HepG2 (cell line): ENCODE results near the gene ZNF189. TPM values are rescaled to one million over a fixed set of nuclear protein-coding genes. Genes with fewer than 3 reads are reported as not detected.

Experiments used
- AGO1 ChIP-seq: fragments of 200-400 bp; formaldehyde crosslinking; IDR thresholded peaks from 2 replicates; pipeline ENCODE4 v1.6.1; 2017; ENCODE audit warnings: mild to moderate bottlenecking, low read depth, low read length, moderate library complexity; ENCODE audit not compliant: poor library complexity, severe bottlenecking
- AGO2 ChIP-seq: fragments of 200-400 bp; formaldehyde crosslinking; optimal IDR thresholded peaks from 2 replicates; pipeline ENCODE3; 2017; ENCODE audit warnings: mild to moderate bottlenecking, low read depth, low read length, moderate library complexity
- CHCHD3 ChIP-seq: sonication (generic); formaldehyde crosslinking; IDR thresholded peaks from 2 replicates; pipeline ENCODE4 v1.8.0; 2022; ENCODE audit warnings: mild to moderate bottlenecking, missing genetic modification reagents, moderate library complexity
- ELF1 ChIP-seq: sonication (generic); formaldehyde crosslinking; IDR thresholded peaks from 2 replicates; pipeline ENCODE4 v1.4.0; 2020; ENCODE audit warnings: missing genetic modification reagents
- HDAC6 ChIP-seq: fragments of 200-600 bp; sonication (generic); IDR thresholded peaks from 2 replicates; pipeline ENCODE4 v1.7.0; 2017; ENCODE audit warnings: mild to moderate bottlenecking, antibody characterized with exemption, low read length, low read depth
- KDM2A ChIP-seq: sonication (generic); formaldehyde crosslinking; IDR thresholded peaks from 2 replicates; pipeline ENCODE4 v1.4.0; 2020; ENCODE audit warnings: low read depth, missing genetic modification reagents, borderline replicate concordance
- MAFG ChIP-seq: sonication (generic); formaldehyde crosslinking; IDR thresholded peaks from 2 replicates; pipeline ENCODE4 v1.5.1; 2020; ENCODE audit warnings: mild to moderate bottlenecking, missing genetic modification reagents
- NFRKB ChIP-seq: fragments of 450-650 bp; IDR thresholded peaks from 2 replicates; pipeline ENCODE4 v1.6.1; 2017
- NFYC ChIP-seq: IDR thresholded peaks from 2 replicates; pipeline ENCODE4 v1.6.1; 2016; ENCODE audit warnings: missing genetic modification reagents, missing compliant biosample characterization
- POLR2AphosphoS5 ChIP-seq: IDR thresholded peaks from 2 replicates; pipeline ENCODE4 v1.6.1; 2012; ENCODE audit warnings: low read depth, low read length
- POLR2G ChIP-seq: fragments of 200-400 bp; formaldehyde crosslinking; IDR thresholded peaks from 2 replicates; pipeline ENCODE4 v1.6.1; 2018; ENCODE audit warnings: mild to moderate bottlenecking, low read depth, low read length, moderate library complexity
- RBFOX2 ChIP-seq: fragments of 200-400 bp; formaldehyde crosslinking; IDR thresholded peaks from 2 replicates; pipeline ENCODE4 v1.6.1; 2017; ENCODE audit warnings: low read depth, mild to moderate bottlenecking, low read length
- SMAD1 ChIP-seq: sonication (generic); formaldehyde crosslinking; IDR thresholded peaks from 2 replicates; pipeline ENCODE4 v1.4.0; 2020; ENCODE audit warnings: missing genetic modification reagents, low read depth, mild to moderate bottlenecking, borderline replicate concordance
- SOX5 ChIP-seq: IDR thresholded peaks from 2 replicates; pipeline ENCODE4 v1.6.1; 2016; ENCODE audit warnings: borderline replicate concordance
- SRSF9 ChIP-seq: fragments of 200-400 bp; formaldehyde crosslinking; IDR thresholded peaks from 2 replicates; pipeline ENCODE4 v1.6.1; 2018; ENCODE audit warnings: borderline replicate concordance, mild to moderate bottlenecking, low read depth, low read length; ENCODE audit not compliant: insufficient read depth, poor library complexity, severe bottlenecking
- TAF1 ChIP-seq: sonication (generic); formaldehyde crosslinking; IDR thresholded peaks from 2 replicates; pipeline ENCODE4 v1.4.0; 2020; ENCODE audit warnings: missing genetic modification reagents
- ZNF282 ChIP-seq: fragments of 450-650 bp; IDR thresholded peaks from 2 replicates; pipeline ENCODE4 v1.6.1; 2018; ENCODE audit not compliant: partially characterized antibody
- ZNF510 ChIP-seq: sonication (generic); formaldehyde crosslinking; IDR thresholded peaks from 2 replicates; pipeline ENCODE4 v1.4.0; 2020; ENCODE audit warnings: low read depth, mild to moderate bottlenecking, missing genetic modification reagents
- ZNF564 ChIP-seq: sonication (generic); formaldehyde crosslinking; IDR thresholded peaks from 2 replicates; pipeline ENCODE4 v1.8.1; 2023; ENCODE audit warnings: mild to moderate bottlenecking, missing genetic modification reagents
- ZNF678 ChIP-seq: sonication (generic); formaldehyde crosslinking; IDR thresholded peaks from 2 replicates; pipeline ENCODE4 v1.4.0; 2020; ENCODE audit warnings: mild to moderate bottlenecking, missing genetic modification reagents
- ZNF839 ChIP-seq: sonication (generic); formaldehyde crosslinking; IDR thresholded peaks from 2 replicates; pipeline ENCODE4 v1.4.0; 2020; ENCODE audit warnings: missing genetic modification reagents, mild to moderate bottlenecking, borderline replicate concordance
- polyA plus RNA-seq, 8 experiments: library from polyadenylated mRNA; depleted of rRNA in 3 of 8; stranded (reverse) in 7 of 8; unstranded in 1 of 8; fragments of >200 nt; fragmentation: Illumina TruSeq in 4 of 8; extraction: Trizol in 4 of 8; gene quantifications; 2 replicates each; pipeline versions ENCODE4 v1.2.1 to v1.2.3, GENCODE V29; 2011 to 2016; ENCODE audit warnings: low read depth in 4 of 8, missing spikeins in 1 of 8, mixed read lengths in 1 of 8; ENCODE audit not compliant: insufficient read depth in 1 of 8
- total RNA-seq, 5 experiments: library from RNA; depleted of rRNA; stranded (reverse); fragments of >200 nt; fragmentation: Illumina TruSeq; extraction: Trizol; gene quantifications; 2 replicates each; pipeline ENCODE4 v1.2.3, GENCODE V29; 2016; ENCODE audit warnings: low read depth in 1 of 5
- TF ChIP-seq, protein P1 (sequence below): sonication (generic); formaldehyde crosslinking; IDR thresholded peaks from 2 replicates; pipeline ENCODE4 v1.5.0; 2020; ENCODE audit warnings: mild to moderate bottlenecking, missing genetic modification reagents, borderline replicate concordance
- TF ChIP-seq, protein P2 (sequence below): sonication (generic); IDR thresholded peaks from 2 replicates; pipeline ENCODE4 v1.6.1; 2016; ENCODE audit warnings: low read depth, borderline replicate concordance
- TF ChIP-seq, protein P3 (sequence below): sonication (generic); formaldehyde crosslinking; IDR thresholded peaks from 2 replicates; pipeline ENCODE4 v1.4.0; 2020; ENCODE audit warnings: missing genetic modification reagents

Gene ZNF189
- total and polyA plus RNA-seq, 2 of the 13 experiments (the other 11 are each of a cell fraction or from before 2014, with no cell fraction given): 8.4 to 50.0 TPM

DNA sequence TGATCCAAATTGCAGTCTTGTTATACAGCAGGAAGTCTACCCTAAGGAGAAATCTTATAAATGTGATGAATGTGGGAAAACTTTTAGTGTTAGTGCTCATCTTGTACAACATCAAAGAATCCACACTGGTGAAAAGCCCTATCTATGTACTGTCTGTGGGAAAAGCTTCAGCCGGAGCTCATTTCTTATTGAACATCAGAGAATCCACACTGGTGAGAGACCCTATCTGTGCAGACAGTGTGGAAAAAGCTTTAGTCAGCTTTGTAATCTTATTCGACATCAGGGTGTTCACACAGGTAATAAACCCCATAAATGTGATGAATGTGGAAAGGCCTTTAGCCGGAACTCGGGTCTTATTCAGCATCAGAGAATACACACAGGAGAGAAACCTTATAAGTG is 10.4 kb downstream of the ZNF189 start (continued):
- TF ChIP-seq, protein P1, sequence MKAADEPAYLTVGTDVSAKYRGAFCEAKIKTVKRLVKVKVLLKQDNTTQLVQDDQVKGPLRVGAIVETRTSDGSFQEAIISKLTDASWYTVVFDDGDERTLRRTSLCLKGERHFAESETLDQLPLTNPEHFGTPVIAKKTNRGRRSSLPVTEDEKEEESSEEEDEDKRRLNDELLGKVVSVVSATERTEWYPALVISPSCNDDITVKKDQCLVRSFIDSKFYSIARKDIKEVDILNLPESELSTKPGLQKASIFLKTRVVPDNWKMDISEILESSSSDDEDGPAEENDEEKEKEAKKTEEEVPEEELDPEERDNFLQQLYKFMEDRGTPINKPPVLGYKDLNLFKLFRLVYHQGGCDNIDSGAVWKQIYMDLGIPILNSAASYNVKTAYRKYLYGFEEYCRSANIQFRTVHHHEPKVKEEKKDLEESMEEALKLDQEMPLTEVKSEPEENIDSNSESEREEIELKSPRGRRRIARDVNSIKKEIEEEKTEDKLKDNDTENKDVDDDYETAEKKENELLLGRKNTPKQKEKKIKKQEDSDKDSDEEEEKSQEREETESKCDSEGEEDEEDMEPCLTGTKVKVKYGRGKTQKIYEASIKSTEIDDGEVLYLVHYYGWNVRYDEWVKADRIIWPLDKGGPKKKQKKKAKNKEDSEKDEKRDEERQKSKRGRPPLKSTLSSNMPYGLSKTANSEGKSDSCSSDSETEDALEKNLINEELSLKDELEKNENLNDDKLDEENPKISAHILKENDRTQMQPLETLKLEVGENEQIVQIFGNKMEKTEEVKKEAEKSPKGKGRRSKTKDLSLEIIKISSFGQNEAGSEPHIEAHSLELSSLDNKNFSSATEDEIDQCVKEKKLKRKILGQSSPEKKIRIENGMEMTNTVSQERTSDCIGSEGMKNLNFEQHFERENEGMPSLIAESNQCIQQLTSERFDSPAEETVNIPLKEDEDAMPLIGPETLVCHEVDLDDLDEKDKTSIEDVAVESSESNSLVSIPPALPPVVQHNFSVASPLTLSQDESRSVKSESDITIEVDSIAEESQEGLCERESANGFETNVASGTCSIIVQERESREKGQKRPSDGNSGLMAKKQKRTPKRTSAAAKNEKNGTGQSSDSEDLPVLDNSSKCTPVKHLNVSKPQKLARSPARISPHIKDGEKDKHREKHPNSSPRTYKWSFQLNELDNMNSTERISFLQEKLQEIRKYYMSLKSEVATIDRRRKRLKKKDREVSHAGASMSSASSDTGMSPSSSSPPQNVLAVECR: no peak
- TF ChIP-seq ZNF678: no peak
- TF ChIP-seq POLR2G: peak; percentile 50
- no peak for TF ChIP-seq ZNF564 (CRISPR knock-in tag)
- peak; percentile 49 for TF ChIP-seq RBFOX2
- TF ChIP-seq TAF1 (CRISPR knock-in tag): no peak
- TF ChIP-seq ZNF510 (CRISPR knock-in tag): no peak
- TF ChIP-seq NFRKB: no peak
- TF ChIP-seq, protein P2, sequence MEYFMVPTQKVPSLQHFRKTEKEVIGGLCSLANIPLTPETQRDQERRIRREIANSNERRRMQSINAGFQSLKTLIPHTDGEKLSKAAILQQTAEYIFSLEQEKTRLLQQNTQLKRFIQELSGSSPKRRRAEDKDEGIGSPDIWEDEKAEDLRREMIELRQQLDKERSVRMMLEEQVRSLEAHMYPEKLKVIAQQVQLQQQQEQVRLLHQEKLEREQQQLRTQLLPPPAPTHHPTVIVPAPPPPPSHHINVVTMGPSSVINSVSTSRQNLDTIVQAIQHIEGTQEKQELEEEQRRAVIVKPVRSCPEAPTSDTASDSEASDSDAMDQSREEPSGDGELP: no peak
- TF ChIP-seq ZNF839: no peak
- TF ChIP-seq ZNF282: no peak
- no peak for TF ChIP-seq AGO1
- no peak for TF ChIP-seq ELF1 (CRISPR knock-in tag)
- TF ChIP-seq SOX5 (CRISPR knock-in tag): no peak
- TF ChIP-seq POLR2AphosphoS5: peak; percentile 59
- no peak for TF ChIP-seq SMAD1 (CRISPR knock-in tag)
- TF ChIP-seq, protein P3, sequence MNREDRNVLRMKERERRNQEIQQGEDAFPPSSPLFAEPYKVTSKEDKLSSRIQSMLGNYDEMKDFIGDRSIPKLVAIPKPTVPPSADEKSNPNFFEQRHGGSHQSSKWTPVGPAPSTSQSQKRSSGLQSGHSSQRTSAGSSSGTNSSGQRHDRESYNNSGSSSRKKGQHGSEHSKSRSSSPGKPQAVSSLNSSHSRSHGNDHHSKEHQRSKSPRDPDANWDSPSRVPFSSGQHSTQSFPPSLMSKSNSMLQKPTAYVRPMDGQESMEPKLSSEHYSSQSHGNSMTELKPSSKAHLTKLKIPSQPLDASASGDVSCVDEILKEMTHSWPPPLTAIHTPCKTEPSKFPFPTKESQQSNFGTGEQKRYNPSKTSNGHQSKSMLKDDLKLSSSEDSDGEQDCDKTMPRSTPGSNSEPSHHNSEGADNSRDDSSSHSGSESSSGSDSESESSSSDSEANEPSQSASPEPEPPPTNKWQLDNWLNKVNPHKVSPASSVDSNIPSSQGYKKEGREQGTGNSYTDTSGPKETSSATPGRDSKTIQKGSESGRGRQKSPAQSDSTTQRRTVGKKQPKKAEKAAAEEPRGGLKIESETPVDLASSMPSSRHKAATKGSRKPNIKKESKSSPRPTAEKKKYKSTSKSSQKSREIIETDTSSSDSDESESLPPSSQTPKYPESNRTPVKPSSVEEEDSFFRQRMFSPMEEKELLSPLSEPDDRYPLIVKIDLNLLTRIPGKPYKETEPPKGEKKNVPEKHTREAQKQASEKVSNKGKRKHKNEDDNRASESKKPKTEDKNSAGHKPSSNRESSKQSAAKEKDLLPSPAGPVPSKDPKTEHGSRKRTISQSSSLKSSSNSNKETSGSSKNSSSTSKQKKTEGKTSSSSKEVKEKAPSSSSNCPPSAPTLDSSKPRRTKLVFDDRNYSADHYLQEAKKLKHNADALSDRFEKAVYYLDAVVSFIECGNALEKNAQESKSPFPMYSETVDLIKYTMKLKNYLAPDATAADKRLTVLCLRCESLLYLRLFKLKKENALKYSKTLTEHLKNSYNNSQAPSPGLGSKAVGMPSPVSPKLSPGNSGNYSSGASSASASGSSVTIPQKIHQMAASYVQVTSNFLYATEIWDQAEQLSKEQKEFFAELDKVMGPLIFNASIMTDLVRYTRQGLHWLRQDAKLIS (CRISPR knock-in tag): no peak
- TF ChIP-seq NFYC (CRISPR knock-in tag): no peak
- TF ChIP-seq HDAC6: no peak
- TF ChIP-seq AGO2: peak; percentile 38
- TF ChIP-seq MAFG (CRISPR knock-in tag): no peak
- TF ChIP-seq SRSF9: no peak
- no peak for TF ChIP-seq KDM2A (CRISPR knock-in tag)
- no peak for TF ChIP-seq CHCHD3
